ENCODE data around the gene MCF2L2. TPM values are rescaled to one million over a fixed set of nuclear protein-coding genes. Genes with fewer than 3 reads are reported as not detected.
A peak's percentile ranks its signal among the peaks of the same experiment; 100 is the strongest.

The MCF2L2 gene
- total and polyA plus RNA-seq, 5 donors from 2014 or later: 2.1 to 20.7 (median 4.0) TPM

DNA sequence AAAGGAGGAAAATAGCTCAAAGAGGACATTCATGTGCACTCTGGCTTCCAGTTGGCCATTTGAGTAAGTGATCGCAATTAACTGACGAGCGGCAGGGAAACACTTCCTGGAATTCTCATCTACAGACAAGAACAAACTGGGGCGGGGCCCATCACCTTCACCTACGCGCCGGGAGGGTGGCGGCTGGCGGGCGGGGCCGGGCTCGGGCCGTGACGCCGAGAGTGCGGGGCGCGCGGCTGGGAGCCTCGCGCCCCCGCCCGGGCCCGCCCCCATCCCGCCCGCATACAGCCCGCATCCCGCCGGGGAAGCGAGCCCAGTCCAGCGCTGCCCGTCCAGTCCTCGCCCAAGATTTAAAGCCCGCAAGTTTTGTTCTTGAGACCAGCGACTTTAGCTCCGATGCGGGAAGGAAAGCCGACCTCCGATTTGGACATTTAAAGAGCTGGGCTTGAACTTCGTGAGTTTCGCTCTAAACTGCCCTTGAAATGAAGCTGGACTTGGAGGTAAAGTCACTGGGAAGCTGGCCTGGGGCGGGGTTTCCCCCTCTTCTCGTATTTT, 175.4 kb downstream of the MCF2L2 start, which contains the start of gene B3GNT5:
Gene B3GNT5, plus strand, starts transcription at position 281 of the 555 bp plus-strand sequence. CDS start 16,546 bp downstream, outside the sequence.
- no peaks in the 10 kb centered on the region for H3K36me3 Mint-ChIP-seq
- H3K9me3 Mint-ChIP-seq: no peaks in the 10 kb centered on the region
- DNase-seq (peak in 2 of 3 donors; percentile 15 to 52), ATAC-seq (ENCODE audit: low read depth in 2 of 2) (peak in 1 of 2 donors; percentile 27)
- H3K27ac Mint-ChIP-seq: no peak within 1 kb of the TSS
- H3K27me3 Mint-ChIP-seq: peaks cover 31% of the 10 kb centered on the region
- H3K4me3 Mint-ChIP-seq: peak within 1 kb of the TSS in 3 of 4 donors; percentile 76 to 82 (median 78)
- H3K4me1 ChIP-seq (ENCODE audit: control insufficient read depth, insufficient read depth, low read length, poor library complexity, severe bottlenecking): peaks cover 19% of the 10 kb centered on the region
- H3K4me1 Mint-ChIP-seq: peaks cover 0 to 13% (median 3%) of the 10 kb centered on the region in 4 donors
- peaks cover 12% of the 10 kb centered on the region for H3K27me3 ChIP-seq (ENCODE audit: control insufficient read depth, insufficient read depth, low read length)
- H3K36me3 ChIP-seq (ENCODE audit: control insufficient read depth, insufficient read depth, low read length): no peaks in the 10 kb centered on the region
- H3K9me3 ChIP-seq (ENCODE audit: control insufficient read depth in 2 of 2, low read length in 2 of 2): no peaks in the 10 kb centered on the region
- peak within 1 kb of the TSS; percentile 75 for H3K4me3 ChIP-seq (ENCODE audit: low read depth, low read length)
- H3K27ac ChIP-seq (ENCODE audit: insufficient read depth, low read length, poor library complexity, severe bottlenecking): no peak within 1 kb of the TSS

DNA sequence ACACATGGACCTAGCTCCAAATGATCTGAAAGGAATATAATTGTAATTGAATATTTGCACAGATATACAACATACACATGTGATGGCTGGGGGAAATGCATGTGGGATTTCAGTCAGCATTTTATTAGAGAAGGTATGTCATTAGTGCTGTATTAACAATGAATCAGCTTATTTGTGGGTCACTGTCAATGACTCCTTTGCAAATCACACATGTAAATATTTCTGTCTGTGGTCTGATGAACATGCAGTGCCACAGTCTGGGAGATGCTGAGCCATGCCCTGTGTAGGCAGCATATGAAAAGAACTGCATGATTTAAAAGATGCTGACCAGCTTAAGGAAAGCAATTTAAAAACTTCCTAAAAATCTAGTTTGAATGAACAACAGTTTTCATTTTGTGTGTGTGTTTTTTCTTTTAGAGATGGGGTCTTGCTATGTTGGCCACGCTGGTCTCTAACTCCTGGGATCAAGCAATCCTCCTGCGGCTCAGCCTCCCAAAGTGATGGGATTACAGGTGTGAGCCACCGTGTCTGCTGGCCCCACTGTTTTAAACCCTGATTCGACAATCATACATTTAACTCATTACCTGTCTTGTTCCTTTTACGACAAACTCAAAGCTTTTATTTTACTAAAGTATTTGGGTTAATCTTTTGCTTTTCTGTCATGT, 176.2 kb downstream of the MCF2L2 start:
- H3K4me1 ChIP-seq (ENCODE audit: control insufficient read depth, insufficient read depth, low read length, poor library complexity, severe bottlenecking): peaks cover 19% of the 10 kb centered on the region
- H3K36me3 ChIP-seq (ENCODE audit: control insufficient read depth, insufficient read depth, low read length): no peaks in the 10 kb centered on the region
- H3K9me3 Mint-ChIP-seq: no peaks in the 10 kb centered on the region
- H3K36me3 Mint-ChIP-seq: no peaks in the 10 kb centered on the region
- no peak overlapping the region for H3K27ac ChIP-seq (ENCODE audit: insufficient read depth, low read length, poor library complexity, severe bottlenecking)
- H3K4me3 Mint-ChIP-seq: peak overlapping the region in 2 of 4 donors; percentile 76 to 78
- H3K27me3 Mint-ChIP-seq: peaks cover 26% of the 10 kb centered on the region
- DNase-seq: no peak
- peaks cover 12% of the 10 kb centered on the region for H3K27me3 ChIP-seq (ENCODE audit: control insufficient read depth, insufficient read depth, low read length)
- no peak overlapping the region for H3K4me3 ChIP-seq (ENCODE audit: low read depth, low read length)
- H3K4me1 Mint-ChIP-seq: peaks cover 0 to 13% (median 3%) of the 10 kb centered on the region in 4 donors
- ATAC-seq (ENCODE audit: low read depth in 2 of 2): no peak
- no peaks in the 10 kb centered on the region for H3K9me3 ChIP-seq (ENCODE audit: control insufficient read depth in 2 of 2, low read length in 2 of 2)
- no peak overlapping the region for H3K27ac Mint-ChIP-seq

DNA sequence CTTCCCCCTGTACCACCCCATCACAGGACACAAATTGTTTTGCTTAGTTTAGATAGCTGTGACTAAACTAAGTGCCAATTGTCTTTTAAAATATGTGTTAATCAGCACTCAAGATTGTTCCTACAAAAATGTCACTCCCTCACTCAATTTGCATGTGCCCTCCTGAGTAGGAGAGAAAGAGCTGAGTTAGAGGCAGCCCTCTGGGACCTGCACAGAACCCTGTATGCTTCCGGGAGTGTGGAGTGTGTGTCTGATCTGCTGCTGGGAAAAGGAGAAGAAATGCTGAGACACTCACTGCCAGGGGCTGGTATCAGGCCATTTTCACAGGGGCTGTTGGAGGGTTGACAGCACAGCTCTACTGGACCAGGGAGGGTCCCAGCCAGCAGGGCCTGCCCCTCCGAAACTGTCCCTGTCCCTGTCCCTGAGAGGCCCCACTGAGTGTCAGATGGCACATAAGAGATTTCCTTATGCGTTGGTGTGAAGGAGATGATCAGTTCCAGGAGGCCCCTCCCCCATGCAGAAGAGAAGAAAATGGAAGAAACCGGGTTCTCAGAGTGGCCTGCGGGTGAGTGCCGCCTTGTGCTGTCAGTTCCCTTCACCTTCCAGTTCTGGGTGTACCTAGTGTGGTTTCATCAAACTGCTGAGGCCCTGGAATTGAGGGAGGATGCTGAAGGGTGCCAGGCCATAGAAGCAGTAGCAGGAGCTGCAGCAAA, 179.3 kb downstream of the MCF2L2 start:
- H3K9me3 ChIP-seq (ENCODE audit: control insufficient read depth in 2 of 2, low read length in 2 of 2): no peaks in the 10 kb centered on the region
- no peaks in the 10 kb centered on the region for H3K36me3 ChIP-seq (ENCODE audit: control insufficient read depth, insufficient read depth, low read length)
- H3K27ac ChIP-seq (ENCODE audit: insufficient read depth, low read length, poor library complexity, severe bottlenecking): no peak overlapping the region
- ATAC-seq (ENCODE audit: low read depth in 2 of 2) (no peak), DNase-seq (no peak)
- Mint-ChIP-seq H3K9me3 (peaks cover 0 to 2% (median 0%) of the 10 kb centered on the region in 7 donors), H3K27ac (no peak overlapping the region), H3K4me1 (peaks cover 0 to 8% (median 4%) of the 10 kb centered on the region in 4 donors), H3K27me3 (peaks cover 10% of the 10 kb centered on the region), H3K4me3 (no peak overlapping the region), H3K36me3 (no peaks in the 10 kb centered on the region)
- no peak overlapping the region for H3K4me3 ChIP-seq (ENCODE audit: low read depth, low read length)
- peaks cover 2% of the 10 kb centered on the region for H3K27me3 ChIP-seq (ENCODE audit: control insufficient read depth, insufficient read depth, low read length)
- H3K4me1 ChIP-seq (ENCODE audit: control insufficient read depth, insufficient read depth, low read length, poor library complexity, severe bottlenecking): peaks cover 12% of the 10 kb centered on the region

DNA sequence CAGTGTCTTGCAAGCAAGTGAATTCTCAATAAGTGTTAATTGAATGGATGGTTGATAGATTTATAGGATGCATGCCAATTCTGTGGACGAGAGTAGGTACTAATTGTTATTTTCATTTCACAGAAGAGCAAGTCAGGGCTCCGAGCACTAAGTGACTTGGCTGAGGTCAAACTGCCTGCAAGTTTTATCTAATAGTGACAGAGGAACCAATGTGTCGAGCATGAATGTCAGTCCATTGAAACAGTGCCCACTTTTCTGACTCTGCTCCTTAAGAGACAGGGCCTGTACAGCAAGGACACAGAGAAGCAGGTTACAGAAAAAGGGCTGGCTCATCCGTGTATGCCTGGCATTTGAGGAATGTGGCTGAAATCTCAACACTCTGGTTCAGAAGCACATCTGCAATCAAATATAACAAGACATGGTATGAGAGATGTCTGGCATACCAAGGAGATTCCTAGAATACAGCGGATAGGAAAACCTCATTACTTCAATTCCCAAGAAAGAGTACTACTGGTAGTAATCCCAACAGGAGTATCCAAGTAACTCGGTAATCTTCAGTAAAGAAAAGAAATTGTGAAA, 181.3 kb downstream of the MCF2L2 start:
- Mint-ChIP-seq H3K4me1 (peaks cover 0 to 5% (median 0%) of the 10 kb centered on the region in 4 donors), H3K27ac (no peak overlapping the region)

DNA sequence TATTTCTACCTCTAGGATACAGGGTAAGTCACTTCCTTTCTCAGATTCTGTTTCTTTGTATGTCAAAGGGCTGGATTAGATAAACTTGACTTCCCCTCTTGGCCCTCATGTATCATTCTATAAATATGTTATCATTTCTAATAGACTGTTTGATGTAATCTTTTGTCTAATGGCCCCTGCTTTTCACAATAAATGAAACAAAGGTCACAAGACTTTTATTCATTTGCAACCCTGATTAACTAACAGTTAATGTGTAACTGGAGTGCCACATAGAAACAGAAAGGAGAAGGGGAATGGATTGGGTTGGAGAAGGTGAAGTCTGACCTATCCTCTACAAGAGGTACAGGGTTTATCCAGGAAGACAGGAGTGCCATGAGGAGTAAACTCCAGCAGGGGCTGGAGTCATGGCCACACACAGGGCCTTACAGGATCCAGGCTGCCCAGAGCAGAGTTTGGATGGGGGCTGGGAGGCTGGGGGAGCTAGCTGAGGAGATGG, 183.4 kb downstream of the MCF2L2 start:
- Mint-ChIP-seq H3K27ac (no peak overlapping the region), H3K4me1 (peaks cover 0 to 5% (median 0%) of the 10 kb centered on the region in 4 donors), H3K27me3 (peaks cover 8% of the 10 kb centered on the region), H3K4me3 (no peak overlapping the region), H3K36me3 (no peaks in the 10 kb centered on the region), H3K9me3 (peaks cover 7 to 17% (median 11%) of the 10 kb centered on the region in 7 donors)
- H3K4me1 ChIP-seq (ENCODE audit: control insufficient read depth, insufficient read depth, low read length, poor library complexity, severe bottlenecking): no peaks in the 10 kb centered on the region
- ATAC-seq (ENCODE audit: low read depth in 2 of 2) (no peak), DNase-seq (no peak)
- H3K36me3 ChIP-seq (ENCODE audit: control insufficient read depth, insufficient read depth, low read length): no peaks in the 10 kb centered on the region
- no peak overlapping the region for H3K27ac ChIP-seq (ENCODE audit: insufficient read depth, low read length, poor library complexity, severe bottlenecking)
- peaks cover 11 to 16% of the 10 kb centered on the region in 2 experiments for H3K9me3 ChIP-seq (ENCODE audit: control insufficient read depth in 2 of 2, low read length in 2 of 2)
- no peaks in the 10 kb centered on the region for H3K27me3 ChIP-seq (ENCODE audit: control insufficient read depth, insufficient read depth, low read length)
- no peak overlapping the region for H3K4me3 ChIP-seq (ENCODE audit: low read depth, low read length)

More for the DNA sequence above, 181.3 kb downstream of the MCF2L2 start:
- Mint-ChIP-seq H3K9me3 (peaks cover 0 to 9% (median 6%) of the 10 kb centered on the region in 7 donors), H3K4me3 (no peak overlapping the region), H3K36me3 (no peaks in the 10 kb centered on the region), H3K27me3 (peaks cover 6% of the 10 kb centered on the region)
- Histone ChIP-seq H3K27ac (ENCODE audit: insufficient read depth, low read length, poor library complexity, severe bottlenecking) (no peak overlapping the region), H3K36me3 (ENCODE audit: control insufficient read depth, insufficient read depth, low read length) (no peaks in the 10 kb centered on the region), H3K4me3 (ENCODE audit: low read depth, low read length) (no peak overlapping the region), H3K4me1 (ENCODE audit: control insufficient read depth, insufficient read depth, low read length, poor library complexity, severe bottlenecking) (no peaks in the 10 kb centered on the region), H3K9me3 (ENCODE audit: control insufficient read depth in 2 of 2, low read length in 2 of 2) (peaks cover 11 to 14% of the 10 kb centered on the region in 2 experiments), H3K27me3 (ENCODE audit: control insufficient read depth, insufficient read depth, low read length) (no peaks in the 10 kb centered on the region)
- no peak for DNase-seq
- ATAC-seq (ENCODE audit: low read depth in 2 of 2): no peak

DNA sequence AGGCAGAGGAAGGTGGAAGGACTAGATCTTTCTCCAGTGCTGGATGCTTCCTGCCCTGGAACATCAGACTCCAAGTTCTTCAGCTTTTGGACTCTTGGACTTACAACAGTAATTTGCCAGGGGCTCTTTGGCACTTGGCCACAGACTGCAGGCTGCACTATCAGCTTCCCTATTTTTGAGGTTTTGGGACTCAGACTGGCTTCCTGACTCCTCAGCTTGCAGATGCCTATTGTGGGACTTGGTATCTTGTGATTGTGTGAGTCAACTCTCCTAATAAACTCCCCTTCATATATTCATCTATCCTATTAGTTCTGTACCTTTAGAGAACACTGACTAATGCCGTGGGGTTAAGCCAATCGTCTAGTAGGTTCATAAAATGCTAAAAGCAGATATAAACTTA, 184.2 kb downstream of the MCF2L2 start:
- Mint-ChIP-seq H3K27me3 (peaks cover 6% of the 10 kb centered on the region), H3K4me3 (no peak overlapping the region), H3K27ac (no peak overlapping the region), H3K9me3 (peaks cover 7 to 17% (median 11%) of the 10 kb centered on the region in 7 donors), H3K4me1 (peaks cover 0 to 5% (median 0%) of the 10 kb centered on the region in 4 donors), H3K36me3 (no peaks in the 10 kb centered on the region)
- no peaks in the 10 kb centered on the region for H3K36me3 ChIP-seq (ENCODE audit: control insufficient read depth, insufficient read depth, low read length)
- H3K4me1 ChIP-seq (ENCODE audit: control insufficient read depth, insufficient read depth, low read length, poor library complexity, severe bottlenecking): no peaks in the 10 kb centered on the region
- H3K4me3 ChIP-seq (ENCODE audit: low read depth, low read length): no peak overlapping the region
- peaks cover 11 to 16% of the 10 kb centered on the region in 2 experiments for H3K9me3 ChIP-seq (ENCODE audit: control insufficient read depth in 2 of 2, low read length in 2 of 2)
- no peaks in the 10 kb centered on the region for H3K27me3 ChIP-seq (ENCODE audit: control insufficient read depth, insufficient read depth, low read length)
- ATAC-seq (ENCODE audit: low read depth in 2 of 2) (no peak), DNase-seq (no peak)
- no peak overlapping the region for H3K27ac ChIP-seq (ENCODE audit: insufficient read depth, low read length, poor library complexity, severe bottlenecking)

DNA sequence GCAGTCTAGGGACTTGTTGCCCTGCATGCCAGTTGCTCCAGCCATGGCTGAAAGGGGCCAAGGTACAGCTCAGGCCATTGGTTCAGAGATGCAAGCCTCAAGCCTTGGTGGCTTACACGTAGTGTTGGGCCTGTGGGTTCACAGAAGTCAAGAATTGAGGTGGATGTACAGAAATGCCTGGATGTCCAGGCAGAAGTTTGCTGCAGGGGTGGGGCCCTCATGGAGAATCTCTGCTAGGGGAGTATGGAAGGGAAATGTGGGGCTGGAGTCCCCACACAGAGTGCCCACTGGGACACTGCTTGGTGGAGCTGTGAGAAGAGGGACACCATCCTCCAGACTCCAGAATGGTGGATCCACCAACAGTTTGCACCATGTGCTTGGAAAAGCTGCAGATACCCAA, 186.0 kb downstream of the MCF2L2 start:
- DNase-seq (no peak), ATAC-seq (ENCODE audit: low read depth in 2 of 2) (no peak)
- Mint-ChIP-seq H3K4me3 (no peak overlapping the region), H3K27ac (no peak overlapping the region), H3K4me1 (peaks cover 0 to 5% (median 0%) of the 10 kb centered on the region in 4 donors), H3K36me3 (no peaks in the 10 kb centered on the region), H3K9me3 (peaks cover 7 to 17% (median 11%) of the 10 kb centered on the region in 7 donors), H3K27me3 (peaks cover 6% of the 10 kb centered on the region)
- H3K4me1 ChIP-seq (ENCODE audit: control insufficient read depth, insufficient read depth, low read length, poor library complexity, severe bottlenecking): no peaks in the 10 kb centered on the region
- H3K9me3 ChIP-seq (ENCODE audit: control insufficient read depth in 2 of 2, low read length in 2 of 2): peaks cover 11 to 16% of the 10 kb centered on the region in 2 experiments
- H3K27ac ChIP-seq (ENCODE audit: insufficient read depth, low read length, poor library complexity, severe bottlenecking): no peak overlapping the region
- no peaks in the 10 kb centered on the region for H3K27me3 ChIP-seq (ENCODE audit: control insufficient read depth, insufficient read depth, low read length)
- no peaks in the 10 kb centered on the region for H3K36me3 ChIP-seq (ENCODE audit: control insufficient read depth, insufficient read depth, low read length)
- H3K4me3 ChIP-seq (ENCODE audit: low read depth, low read length): no peak overlapping the region
